Measurements from ENCODE around the gene OSBPL8. TPM values are rescaled to one million over a fixed set of nuclear protein-coding genes. Genes with fewer than 3 reads are reported as not detected.

The OSBPL8 gene
- total and polyA plus RNA-seq, 2 donors (not counting 1 experiment from before 2014, with no cell fraction given) = 11.1 to 112 TPM

DNA sequence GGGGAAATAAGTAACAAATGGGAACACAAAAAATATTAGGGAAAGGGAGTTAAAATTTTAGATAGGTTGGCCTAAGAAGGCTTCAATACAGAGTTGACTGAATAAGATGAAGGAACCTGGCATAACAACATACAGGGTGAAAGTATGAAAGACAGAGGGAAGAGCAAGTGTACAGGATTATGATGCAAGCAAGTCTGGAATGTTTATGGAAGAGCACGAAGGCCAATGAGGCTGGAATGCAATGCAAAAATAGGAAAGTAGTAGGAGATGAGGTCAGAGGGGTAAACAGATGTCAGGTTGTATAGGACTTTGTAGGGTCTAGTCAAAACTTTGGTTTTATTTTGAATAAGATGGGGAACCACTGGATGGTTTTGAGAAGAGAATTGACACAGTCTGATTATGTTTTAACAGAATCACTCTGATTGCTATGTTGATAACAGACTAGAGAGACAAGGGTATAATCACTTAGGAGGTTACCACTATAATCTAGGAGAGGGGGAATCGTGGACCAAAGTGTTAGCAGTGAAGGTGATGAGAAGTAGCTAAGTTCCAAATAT is 96.8 kb downstream of the OSBPL8 start:
- 76% methylated on average over 1 of the region's 2 CpGs for WGBS (ENCODE audit: insufficient coverage)
- ChIA-PET POLR2A (no interaction called here), CTCF (no interaction called here)
- H3K27ac Mint-ChIP-seq = no peak overlapping the region
- H3K4me3 ChIP-seq (ENCODE audit: control extremely low read depth in 1 of 5, extremely low read depth in 1 of 5, insufficient read depth in 1 of 5, low read depth in 2 of 5, low read length in 4 of 5) = no peak overlapping the region
- H3K4me2 ChIP-seq (replicated peaks; ENCODE audit: low read depth, low read length, poor library complexity, severe bottlenecking) = no peak overlapping the region
- no peaks in the 10 kb centered on the region for H3K9me3 ChIP-seq (ENCODE audit: control extremely low read depth in 1 of 3, control insufficient read depth in 2 of 3, insufficient read depth in 1 of 3, low read length in 2 of 3)
- ATAC-seq (ENCODE audit: low read depth) = no peak
- no peaks in the 10 kb centered on the region for H3K4me1 ChIP-seq (ENCODE audit: control insufficient read depth in 2 of 2, insufficient read depth in 2 of 2, low read length in 2 of 2)
- H2AFZ ChIP-seq (ENCODE audit: insufficient read depth, low read depth, low read length, poor library complexity, severe bottlenecking) = no peak overlapping the region
- peaks cover 0 to 2% of the 10 kb centered on the region in 2 experiments for H3K36me3 ChIP-seq (replicated peaks in 1 of 2; ENCODE audit: control extremely low read depth in 1 of 2, control insufficient read depth in 1 of 2, extremely low read depth in 1 of 2, insufficient read depth in 2 of 2, low read length in 1 of 2)
- peaks cover 26% of the 10 kb centered on the region for H4K20me1 ChIP-seq (ENCODE audit: control insufficient read depth, insufficient read depth, low read length, poor library complexity, severe bottlenecking)
- peaks cover 45% of the 10 kb centered on the region for H3K79me2 ChIP-seq (ENCODE audit: control insufficient read depth, insufficient read depth, low read length)
- H3K27ac ChIP-seq (ENCODE audit: low read length in 2 of 2) = no peak overlapping the region
- no peaks in the 10 kb centered on the region for H3K9me3 Mint-ChIP-seq (ENCODE audit: insufficient read depth)
- peaks cover 27% of the 10 kb centered on the region for H3K4me1 Mint-ChIP-seq
- intact Hi-C loops (cut with micrococcal nuclease) = no loop called here
- no peak for DNase-seq
- no peaks in the 10 kb centered on the region for H3K27me3 Mint-ChIP-seq
- H3K27me3 ChIP-seq (replicated peaks in 1 of 4; ENCODE audit: control extremely low read depth in 1 of 4, control insufficient read depth in 3 of 4, insufficient read depth in 4 of 4, low read length in 3 of 4) = no peaks in the 10 kb centered on the region
- no peak overlapping the region for H3K4me3 Mint-ChIP-seq
- TF ChIP-seq, protein P1, sequence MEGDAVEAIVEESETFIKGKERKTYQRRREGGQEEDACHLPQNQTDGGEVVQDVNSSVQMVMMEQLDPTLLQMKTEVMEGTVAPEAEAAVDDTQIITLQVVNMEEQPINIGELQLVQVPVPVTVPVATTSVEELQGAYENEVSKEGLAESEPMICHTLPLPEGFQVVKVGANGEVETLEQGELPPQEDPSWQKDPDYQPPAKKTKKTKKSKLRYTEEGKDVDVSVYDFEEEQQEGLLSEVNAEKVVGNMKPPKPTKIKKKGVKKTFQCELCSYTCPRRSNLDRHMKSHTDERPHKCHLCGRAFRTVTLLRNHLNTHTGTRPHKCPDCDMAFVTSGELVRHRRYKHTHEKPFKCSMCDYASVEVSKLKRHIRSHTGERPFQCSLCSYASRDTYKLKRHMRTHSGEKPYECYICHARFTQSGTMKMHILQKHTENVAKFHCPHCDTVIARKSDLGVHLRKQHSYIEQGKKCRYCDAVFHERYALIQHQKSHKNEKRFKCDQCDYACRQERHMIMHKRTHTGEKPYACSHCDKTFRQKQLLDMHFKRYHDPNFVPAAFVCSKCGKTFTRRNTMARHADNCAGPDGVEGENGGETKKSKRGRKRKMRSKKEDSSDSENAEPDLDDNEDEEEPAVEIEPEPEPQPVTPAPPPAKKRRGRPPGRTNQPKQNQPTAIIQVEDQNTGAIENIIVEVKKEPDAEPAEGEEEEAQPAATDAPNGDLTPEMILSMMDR (IDR thresholded peaks at IDR 0.05) = no peak
- no peak for TF ChIP-seq EZH2 (IDR thresholded peaks at IDR 0.05; ENCODE audit: borderline replicate concordance, insufficient read depth, low read depth, low read length, poor library complexity, severe bottlenecking)
- H3K9ac ChIP-seq (ENCODE audit: low read length) = no peak overlapping the region

DNA sequence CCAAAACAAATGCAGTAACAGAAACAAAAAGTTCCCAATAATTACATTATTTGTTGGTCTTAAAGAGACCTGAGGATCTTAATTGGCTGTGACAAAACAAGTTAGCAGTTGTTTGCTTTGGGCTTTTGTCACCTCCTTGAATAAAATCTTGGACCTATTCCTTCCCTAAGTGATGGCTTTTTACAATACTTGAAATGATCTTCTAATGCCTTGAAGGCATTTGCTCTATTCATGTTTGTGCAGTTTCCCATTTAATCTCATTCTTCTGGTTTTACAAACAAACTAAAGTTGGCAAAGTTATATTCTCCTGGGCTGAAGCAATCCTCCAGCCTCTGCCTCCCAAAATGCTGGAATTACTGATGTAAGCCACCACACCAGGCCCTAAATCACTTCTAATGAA is 98.8 kb downstream of the OSBPL8 start:
- Histone ChIP-seq H3K9ac (ENCODE audit: low read length) (no peak overlapping the region), H3K27ac (ENCODE audit: low read length in 2 of 2) (no peak overlapping the region), H4K20me1 (ENCODE audit: control insufficient read depth, insufficient read depth, low read length, poor library complexity, severe bottlenecking) (peaks cover 33% of the 10 kb centered on the region), H2AFZ (ENCODE audit: insufficient read depth, low read depth, low read length, poor library complexity, severe bottlenecking) (no peak overlapping the region), H3K9me3 (ENCODE audit: control extremely low read depth in 1 of 3, control insufficient read depth in 2 of 3, insufficient read depth in 1 of 3, low read length in 2 of 3) (no peaks in the 10 kb centered on the region), H3K36me3 (replicated peaks in 1 of 2; ENCODE audit: control extremely low read depth in 1 of 2, control insufficient read depth in 1 of 2, extremely low read depth in 1 of 2, insufficient read depth in 2 of 2, low read length in 1 of 2) (peaks cover 0 to 2% of the 10 kb centered on the region in 2 experiments), H3K4me3 (ENCODE audit: control extremely low read depth in 1 of 5, extremely low read depth in 1 of 5, insufficient read depth in 1 of 5, low read depth in 2 of 5, low read length in 4 of 5) (no peak overlapping the region), H3K4me1 (ENCODE audit: control insufficient read depth in 2 of 2, insufficient read depth in 2 of 2, low read length in 2 of 2) (peaks cover 0 to 4% of the 10 kb centered on the region in 2 donors), H3K27me3 (replicated peaks in 1 of 4; ENCODE audit: control extremely low read depth in 1 of 4, control insufficient read depth in 3 of 4, insufficient read depth in 4 of 4, low read length in 3 of 4) (no peaks in the 10 kb centered on the region), H3K4me2 (replicated peaks; ENCODE audit: low read depth, low read length, poor library complexity, severe bottlenecking) (no peak overlapping the region), H3K79me2 (ENCODE audit: control insufficient read depth, insufficient read depth, low read length) (peaks cover 38% of the 10 kb centered on the region)
- peaks cover 27% of the 10 kb centered on the region for H3K4me1 Mint-ChIP-seq
- no peaks in the 10 kb centered on the region for H3K9me3 Mint-ChIP-seq (ENCODE audit: insufficient read depth)
- H3K27me3 Mint-ChIP-seq = no peaks in the 10 kb centered on the region
- ChIA-PET POLR2A (no interaction called here), CTCF (no interaction called here)
- no peak for ATAC-seq (ENCODE audit: low read depth)
- H3K27ac Mint-ChIP-seq = no peak overlapping the region
- TF ChIP-seq, protein P1 (IDR thresholded peaks at IDR 0.05) = no peak
- no peak for TF ChIP-seq EZH2 (IDR thresholded peaks at IDR 0.05; ENCODE audit: borderline replicate concordance, insufficient read depth, low read depth, low read length, poor library complexity, severe bottlenecking)
- intact Hi-C loops (cut with micrococcal nuclease) = no loop called here
- H3K4me3 Mint-ChIP-seq = no peak overlapping the region
- DNase-seq = no peak

Measured in B cell (primary cell).